ENCODE results near the gene HCFC2. TPM values are rescaled to one million over a fixed set of nuclear protein-coding genes. Genes with fewer than 3 reads are reported as not detected.

Gene HCFC2
- total RNA-seq, 4 donors from 2014 or later: 20.2 to 33.5 (median 30.6) TPM

DNA sequence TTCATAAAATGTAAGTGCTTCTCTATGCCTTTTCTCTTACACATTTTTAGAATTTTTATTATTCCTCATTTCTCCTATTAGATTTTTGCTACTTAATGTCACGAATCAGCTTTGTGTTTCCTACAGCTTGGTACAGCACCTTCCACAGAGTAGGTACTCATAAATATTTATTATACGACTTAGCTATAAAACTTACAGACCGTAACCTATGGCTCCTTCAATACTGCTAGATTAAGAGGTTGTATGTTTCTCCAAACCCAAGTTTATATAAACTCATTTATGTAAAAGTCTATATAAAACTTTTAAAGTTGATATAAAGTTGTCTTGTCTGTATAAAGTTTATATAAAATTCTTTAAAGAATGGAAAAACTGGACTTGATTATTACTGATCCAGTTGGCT lies 62.2 kb downstream of the HCFC2 start:
- Histone ChIP-seq H3K4me1 (peaks cover 0 to 29% (median 0%) of the 10 kb centered on the region in 4 donors), H3K9me3 (no peaks in the 10 kb centered on the region), H3K36me3 (peaks cover 0 to 84% (median 0%) of the 10 kb centered on the region in 3 donors), H3K27me3 (no peaks in the 10 kb centered on the region), H3K4me3 (no peak overlapping the region), H3K27ac (no peak overlapping the region)
- WGBS, 2 donors: 88 to 92% methylated on average over 3 of the region's 3 CpGs
- TF ChIP-seq EP300 (IDR thresholded peaks at IDR 0.05) (no peak), CTCF (IDR thresholded peaks at IDR 0.05) (no peak), POLR2A (IDR thresholded peaks at IDR 0.05) (no peak)
- no peak for DNase-seq (ENCODE audit: low spot score in 2 of 2)

DNA sequence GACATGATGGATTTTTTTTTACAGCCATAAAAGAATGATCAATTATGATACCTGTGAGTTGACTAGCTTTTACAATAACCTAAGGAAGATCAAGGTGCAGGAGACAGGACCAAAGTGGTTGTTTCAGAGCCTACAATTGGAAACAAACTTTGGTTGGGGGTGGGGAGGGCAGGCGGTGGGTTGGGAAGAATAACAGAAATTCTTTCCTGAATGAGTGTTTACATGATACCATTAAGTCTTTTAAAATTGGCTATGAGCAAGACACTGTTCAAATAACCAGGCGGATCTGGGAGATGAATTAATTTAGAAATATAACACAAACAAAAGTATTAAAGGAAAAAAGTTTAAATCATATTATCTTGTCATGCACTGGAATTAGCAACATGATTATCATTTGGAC lies 66.4 kb downstream of the HCFC2 start:
- no peaks in the 10 kb centered on the region for H3K27me3 ChIP-seq
- no peaks in the 10 kb centered on the region for H3K9me3 ChIP-seq
- no peak overlapping the region for H3K4me3 ChIP-seq
- peak in 1 of 5 experiments; percentile 1 for TF ChIP-seq CTCF (IDR thresholded peaks at IDR 0.05)
- TF ChIP-seq EP300 (IDR thresholded peaks at IDR 0.05): no peak
- no peak for TF ChIP-seq POLR2A (IDR thresholded peaks at IDR 0.05)
- H3K36me3 ChIP-seq: peaks cover 0 to 71% (median 0%) of the 10 kb centered on the region in 3 donors
- no peak for DNase-seq (ENCODE audit: low spot score in 2 of 2)
- no peak overlapping the region for H3K27ac ChIP-seq
- peaks cover 0 to 62% (median 3%) of the 10 kb centered on the region in 4 donors for H3K4me1 ChIP-seq
- 45 to 49% methylated on average over 2 of the region's 2 CpGs for WGBS, 2 donors

GRCh38 chr12:104131609-104132008 lies 67.3 kb downstream of the HCFC2 start:
- DNase-seq (ENCODE audit: low spot score in 2 of 2): no peak
- 87 to 93% methylated on average over 4 of the region's 4 CpGs for WGBS, 2 donors
- Histone ChIP-seq H3K4me3 (no peak overlapping the region), H3K9me3 (no peaks in the 10 kb centered on the region), H3K27ac (no peak overlapping the region), H3K27me3 (no peaks in the 10 kb centered on the region), H3K36me3 (peaks cover 0 to 62% (median 0%) of the 10 kb centered on the region in 3 donors), H3K4me1 (peaks cover 0 to 70% (median 12%) of the 10 kb centered on the region in 4 donors)
- TF ChIP-seq EP300 (IDR thresholded peaks at IDR 0.05) (no peak), POLR2A (IDR thresholded peaks at IDR 0.05) (no peak), CTCF (IDR thresholded peaks at IDR 0.05) (no peak)

- H3K36me3 ChIP-seq: peaks cover 0 to 54% (median 0%) of the 10 kb centered on the region in 3 donors
- DNase-seq (ENCODE audit: low spot score in 2 of 2): no peak
- no peak overlapping the region for H3K4me3 ChIP-seq
- WGBS, 2 donors: 72 to 73% methylated on average over 7 of the region's 7 CpGs
- no peak for TF ChIP-seq CTCF (IDR thresholded peaks at IDR 0.05)
- no peak for TF ChIP-seq EP300 (IDR thresholded peaks at IDR 0.05)
- TF ChIP-seq POLR2A (IDR thresholded peaks at IDR 0.05): no peak
- no peak overlapping the region for H3K27ac ChIP-seq
- peaks cover 0 to 76% (median 15%) of the 10 kb centered on the region in 4 donors for H3K4me1 ChIP-seq
- H3K27me3 ChIP-seq: no peaks in the 10 kb centered on the region
- no peaks in the 10 kb centered on the region for H3K9me3 ChIP-seq
Observed at GRCh38 chr12:104132351-104132956, 68.1 kb downstream of the HCFC2 start.

DNA sequence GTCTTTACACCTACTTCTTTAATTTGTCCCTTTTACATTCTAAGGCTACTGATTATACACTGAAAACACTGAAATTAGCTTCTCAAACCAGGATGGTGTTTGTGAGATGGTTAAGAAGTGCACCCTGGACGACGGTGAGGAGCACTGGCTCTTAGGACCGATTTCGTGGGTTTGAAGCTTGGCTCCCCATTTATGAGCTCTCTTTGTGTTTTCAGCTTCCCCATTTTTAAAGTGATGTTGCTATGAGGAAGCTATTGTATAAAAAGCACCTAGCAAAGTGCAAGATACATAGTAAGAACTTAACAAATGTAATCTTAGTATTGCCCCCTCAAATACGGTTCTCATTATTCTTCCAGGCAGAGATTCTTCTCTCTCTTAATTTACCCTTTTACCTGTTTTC lies 69.0 kb downstream of the HCFC2 start:
- no peak for DNase-seq (ENCODE audit: low spot score in 2 of 2)
- peaks cover 0 to 77% (median 15%) of the 10 kb centered on the region in 4 donors for H3K4me1 ChIP-seq
- H3K27ac ChIP-seq: no peak overlapping the region
- H3K9me3 ChIP-seq: no peaks in the 10 kb centered on the region
- TF ChIP-seq POLR2A (IDR thresholded peaks at IDR 0.05) (no peak), EP300 (IDR thresholded peaks at IDR 0.05) (no peak)
- H3K36me3 ChIP-seq: peaks cover 0 to 51% (median 0%) of the 10 kb centered on the region in 3 donors
- H3K4me3 ChIP-seq: no peak overlapping the region
- 81 to 88% methylated on average over 5 of the region's 5 CpGs for WGBS, 2 donors
- H3K27me3 ChIP-seq: no peaks in the 10 kb centered on the region

Measured in tibial nerve (tissue), 4 donors.